GM10248 (cell line): ENCODE results near the gene CDK13.

ENCODE experiments used
- CTCF ChIA-PET: fragments of 300-600 bp; sonication (Branson Sonifier 250); formaldehyde crosslinking; extraction: SDS; loops from one replicate; lab custom pipeline; 2021; ENCODE audit warnings: antibody characterized with exemption; lab: Yijun Ruan, JAX
- POLR2A ChIA-PET: fragments of 350-650 bp; sonication (Branson Sonifier 250); formaldehyde crosslinking; extraction: SDS; loops from one replicate; lab custom pipeline; 2020; ENCODE audit warnings: antibody characterized with exemption; lab: Yijun Ruan, JAX
- DNase-seq: peaks from one replicate; pipeline ENCODE4 v3.0.0; 2012; ENCODE audit errors: extremely low spot score
- TF ChIP-seq, protein P1 (sequence below): IDR thresholded peaks from 2 replicates; pipeline ENCODE4 v1.5.1; 2012; ENCODE audit warnings: mild to moderate bottlenecking, low read depth; ENCODE audit errors: extremely low read depth, missing control alignments, control extremely low read depth

The CDK13 gene

DNA sequence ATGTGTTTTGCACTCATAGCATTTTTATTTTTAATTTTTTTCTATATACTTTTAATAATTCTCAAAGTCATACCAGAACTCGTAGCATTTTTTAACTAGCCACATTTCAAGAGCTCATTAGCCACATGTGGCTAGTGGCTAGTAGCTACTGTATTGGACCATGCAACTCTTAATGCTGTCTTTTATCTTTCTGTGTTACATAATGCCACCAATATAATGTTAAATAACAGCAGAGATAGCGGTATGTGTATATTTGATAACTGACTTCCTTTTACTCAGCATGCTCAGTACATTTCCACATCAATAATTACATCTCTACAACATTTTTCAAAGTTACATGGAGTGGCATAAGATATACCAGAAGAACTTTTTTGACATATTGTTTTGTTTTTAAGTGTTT lies 91.4 kb downstream of the CDK13 start:
- ChIA-PET CTCF (interaction anchor here (1.4 to 7.0 kb wide), 2 partner anchors 10 kb away, joined by 3 to 66 read pairs; no protein-coding TSS in a partner anchor), POLR2A (no interaction called here)
- TF ChIP-seq, protein P1, sequence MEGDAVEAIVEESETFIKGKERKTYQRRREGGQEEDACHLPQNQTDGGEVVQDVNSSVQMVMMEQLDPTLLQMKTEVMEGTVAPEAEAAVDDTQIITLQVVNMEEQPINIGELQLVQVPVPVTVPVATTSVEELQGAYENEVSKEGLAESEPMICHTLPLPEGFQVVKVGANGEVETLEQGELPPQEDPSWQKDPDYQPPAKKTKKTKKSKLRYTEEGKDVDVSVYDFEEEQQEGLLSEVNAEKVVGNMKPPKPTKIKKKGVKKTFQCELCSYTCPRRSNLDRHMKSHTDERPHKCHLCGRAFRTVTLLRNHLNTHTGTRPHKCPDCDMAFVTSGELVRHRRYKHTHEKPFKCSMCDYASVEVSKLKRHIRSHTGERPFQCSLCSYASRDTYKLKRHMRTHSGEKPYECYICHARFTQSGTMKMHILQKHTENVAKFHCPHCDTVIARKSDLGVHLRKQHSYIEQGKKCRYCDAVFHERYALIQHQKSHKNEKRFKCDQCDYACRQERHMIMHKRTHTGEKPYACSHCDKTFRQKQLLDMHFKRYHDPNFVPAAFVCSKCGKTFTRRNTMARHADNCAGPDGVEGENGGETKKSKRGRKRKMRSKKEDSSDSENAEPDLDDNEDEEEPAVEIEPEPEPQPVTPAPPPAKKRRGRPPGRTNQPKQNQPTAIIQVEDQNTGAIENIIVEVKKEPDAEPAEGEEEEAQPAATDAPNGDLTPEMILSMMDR, result no peak
- no peak for DNase-seq

DNA sequence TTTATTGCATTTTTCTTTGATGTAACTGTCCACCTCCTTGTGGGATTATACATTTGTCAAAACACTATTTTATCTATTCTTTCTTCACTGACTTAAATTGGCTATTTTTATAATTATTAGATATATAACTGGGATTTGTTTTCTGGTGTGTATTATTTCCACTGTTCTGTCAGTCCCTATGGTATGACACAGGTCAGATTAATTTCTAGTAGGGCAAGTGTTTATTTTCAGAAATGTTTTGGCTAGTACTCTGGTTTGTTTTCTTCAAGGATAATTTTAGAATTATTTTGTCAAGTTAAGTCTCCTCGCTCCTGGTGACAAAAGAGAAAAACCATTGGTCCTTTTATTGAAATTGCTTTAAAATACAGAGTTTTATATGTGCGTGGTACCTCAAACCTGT lies 93.1 kb downstream of the CDK13 start:
- TF ChIP-seq, protein P1, result no peak
- POLR2A ChIA-PET, result no interaction called here

DNA sequence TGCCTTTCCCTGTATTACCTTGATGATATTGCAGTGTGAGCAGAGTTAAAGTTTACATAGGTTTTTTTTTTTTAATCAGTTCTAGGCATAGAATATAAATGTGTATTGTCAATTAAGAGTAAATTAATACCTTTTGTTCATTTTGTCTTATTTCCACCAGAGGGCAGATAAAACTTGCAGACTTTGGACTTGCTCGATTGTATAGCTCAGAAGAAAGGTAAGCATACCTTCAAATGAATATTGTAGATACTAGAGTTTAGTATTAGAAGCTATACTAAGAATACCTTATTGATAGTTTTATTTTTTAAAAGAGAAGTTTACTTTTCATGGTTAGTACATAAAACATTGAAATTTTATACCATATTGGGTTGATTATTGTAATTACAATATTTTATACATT lies 97.6 kb downstream of the CDK13 start:
- ChIA-PET POLR2A (no interaction called here), CTCF (interaction anchor here (0.9 to 2.0 kb wide), 5 partner anchors 9 to 152 kb away, joined by 3 to 10 read pairs (median 4); no protein-coding TSS in a partner anchor)
- no peak for DNase-seq
- TF ChIP-seq, protein P1, result no peak

More for the DNA sequence above, 93.1 kb downstream of the CDK13 start:
- CTCF ChIA-PET, result interaction anchor here (7.0 kb wide), 1 partner anchor 8 kb away, joined by 66 read pairs; no protein-coding TSS in a partner anchor
- no peak for DNase-seq

DNA sequence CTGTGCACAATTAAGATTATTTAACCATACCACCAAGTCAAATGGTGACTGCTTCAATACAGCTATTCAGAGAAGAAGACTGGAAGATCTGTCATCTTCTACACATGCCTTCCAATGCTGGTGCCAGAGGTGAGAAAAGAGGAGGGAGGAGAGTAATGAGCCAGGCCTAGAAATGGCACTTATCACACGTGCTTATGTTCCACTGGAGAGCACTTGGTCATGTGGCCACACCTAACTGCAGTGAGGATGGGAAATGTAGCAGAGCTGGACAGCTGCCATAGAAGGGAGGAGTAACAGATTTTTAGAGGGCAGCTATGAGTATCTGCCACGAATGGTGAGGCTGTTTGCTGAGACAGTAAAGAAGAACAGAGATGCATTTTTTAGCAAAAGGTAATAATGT lies 107.2 kb downstream of the CDK13 start:
- no peak for DNase-seq
- TF ChIP-seq, protein P1, result no peak
- POLR2A ChIA-PET, result no interaction called here
- CTCF ChIA-PET, result interaction anchor here (0.8 to 3.1 kb wide), 5 partner anchors 9 to 477 kb away, joined by 3 to 19 read pairs (median 4); no protein-coding TSS in a partner anchor

DNA sequence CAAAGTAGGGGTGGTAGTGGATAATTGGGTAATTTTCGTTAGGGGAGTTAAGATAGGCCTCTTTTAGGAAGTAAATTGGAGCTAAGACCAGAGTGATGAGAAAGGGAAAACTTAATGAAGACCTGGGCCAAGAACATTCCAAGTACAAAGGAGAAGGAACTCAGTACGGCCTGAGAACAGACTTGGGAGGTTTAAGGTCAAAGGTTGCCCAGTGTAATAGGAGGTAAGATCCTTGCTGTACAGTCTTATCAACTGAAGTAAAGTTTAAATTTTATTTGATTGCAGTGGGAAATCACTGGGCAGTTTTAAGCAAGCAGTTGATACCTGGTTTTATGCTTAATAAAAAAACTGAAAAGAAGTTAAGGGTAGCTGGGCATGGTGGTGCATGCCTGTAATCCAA lies 108.0 kb downstream of the CDK13 start:
- TF ChIP-seq, protein P1, result no peak
- POLR2A ChIA-PET, result no interaction called here
- DNase-seq, result no peak
- CTCF ChIA-PET, result interaction anchor here (0.8 to 3.1 kb wide), 4 partner anchors 11 to 477 kb away, joined by 3 to 19 read pairs (median 4); no protein-coding TSS in a partner anchor

DNA sequence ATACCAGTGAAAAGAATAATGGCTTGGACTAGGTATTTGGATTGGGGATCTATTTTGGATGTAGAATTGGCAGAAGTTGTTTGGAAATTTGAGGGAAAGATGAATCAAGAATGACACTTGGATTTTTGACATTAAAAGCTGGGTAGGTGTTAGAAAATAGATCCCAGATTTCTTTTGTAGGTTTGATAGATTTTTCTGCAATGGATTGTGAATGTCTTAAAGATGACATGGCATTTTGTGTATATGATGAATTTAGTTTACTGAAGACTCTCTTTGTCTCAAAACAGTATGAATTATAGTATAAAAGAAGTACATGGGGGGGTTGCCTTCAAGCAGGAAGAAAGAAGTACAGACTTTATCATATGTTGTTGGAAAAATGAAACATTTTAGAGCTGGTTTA lies 108.6 kb downstream of the CDK13 start:
- ChIA-PET POLR2A (no interaction called here), CTCF (interaction anchor here (1.4 to 3.1 kb wide), 2 partner anchors 60 to 162 kb away, joined by 3 to 19 read pairs; no protein-coding TSS in a partner anchor)
- TF ChIP-seq, protein P1, result no peak
- no peak for DNase-seq
